Smooth muscle cell of the brain vasculature (primary cell): ENCODE results near the gene CTNNA1.
"Not testable (repeated sequence)": the region's sequence is repeated elsewhere in the genome, so short reads cannot be mapped to it uniquely, and the experiment has no call there.

Experiments
- DNase-seq: peaks from one replicate; pipeline ENCODE4 v3.0.0-alpha.2; 2012; ENCODE audit warnings: low read depth, low spot score

CTNNA1 gene

GRCh38 chr5:138757061-138757776 lies 4.0 kb downstream of the CTNNA1 start:
- DNase-seq = no peak

- no peak for DNase-seq
Measured at GRCh38 chr5:138760448-138761110, 7.4 kb downstream of the CTNNA1 start.

GRCh38 chr5:138761115-138761514 lies 7.9 kb downstream of the CTNNA1 start:
- not testable (repeated sequence) for DNase-seq

- not testable (repeated sequence) for DNase-seq
Measured at GRCh38 chr5:138761670-138762069, 8.4 kb downstream of the CTNNA1 start.

GRCh38 chr5:138762110-138762509 lies 8.9 kb downstream of the CTNNA1 start:
- DNase-seq = no peak

- no peak for DNase-seq
Measured at GRCh38 chr5:138763037-138763778, 10.0 kb downstream of the CTNNA1 start.

GRCh38 chr5:138770291-138770690 lies 17.1 kb downstream of the CTNNA1 start:
- DNase-seq = no peak

GRCh38 chr5:138770977-138771376 lies 17.8 kb downstream of the CTNNA1 start:
- no peak for DNase-seq

- DNase-seq = no peak
Measured at GRCh38 chr5:138772986-138773594, 19.9 kb downstream of the CTNNA1 start.

- not testable (repeated sequence) for DNase-seq
Measured at GRCh38 chr5:138773624-138774023, 20.4 kb downstream of the CTNNA1 start.

GRCh38 chr5:138775034-138775433 lies 21.8 kb downstream of the CTNNA1 start:
- no peak for DNase-seq

- no peak for DNase-seq
Measured at GRCh38 chr5:138778234-138778633, 25.0 kb downstream of the CTNNA1 start.

- no peak for DNase-seq
Measured at GRCh38 chr5:138783976-138784375, 30.8 kb downstream of the CTNNA1 start.

- DNase-seq = no peak
Measured at GRCh38 chr5:138784590-138784989, 31.4 kb downstream of the CTNNA1 start.

GRCh38 chr5:138789771-138790242 lies 36.6 kb downstream of the CTNNA1 start:
- DNase-seq = peak; percentile 12

- DNase-seq = no peak
Measured at GRCh38 chr5:138790684-138791083, 37.5 kb downstream of the CTNNA1 start.

GRCh38 chr5:138792195-138792790 lies 39.1 kb downstream of the CTNNA1 start:
- no peak for DNase-seq

GRCh38 chr5:138793575-138793974 lies 40.4 kb downstream of the CTNNA1 start:
- no peak for DNase-seq

- DNase-seq = no peak
Measured at GRCh38 chr5:138803285-138803684, 50.1 kb downstream of the CTNNA1 start.

- no peak for DNase-seq
Measured at GRCh38 chr5:138803935-138804334, 50.7 kb downstream of the CTNNA1 start.

- no peak for DNase-seq
Measured at GRCh38 chr5:138805096-138805495, 51.9 kb downstream of the CTNNA1 start.

GRCh38 chr5:138807182-138807581 lies 54.0 kb downstream of the CTNNA1 start:
- no peak for DNase-seq
